ENCODE results near the gene THAP11.

THAP11 gene

GRCh38 chr16:67885976-67886375, 43.9 kb downstream of the THAP11 start:
- DNase-seq = no peak

GRCh38 chr16:67886387-67886786, 44.3 kb downstream of the THAP11 start:
- DNase-seq = peak; percentile 7

- DNase-seq = no peak
Measured at GRCh38 chr16:67888331-67888730, 46.2 kb downstream of the THAP11 start.

DNA sequence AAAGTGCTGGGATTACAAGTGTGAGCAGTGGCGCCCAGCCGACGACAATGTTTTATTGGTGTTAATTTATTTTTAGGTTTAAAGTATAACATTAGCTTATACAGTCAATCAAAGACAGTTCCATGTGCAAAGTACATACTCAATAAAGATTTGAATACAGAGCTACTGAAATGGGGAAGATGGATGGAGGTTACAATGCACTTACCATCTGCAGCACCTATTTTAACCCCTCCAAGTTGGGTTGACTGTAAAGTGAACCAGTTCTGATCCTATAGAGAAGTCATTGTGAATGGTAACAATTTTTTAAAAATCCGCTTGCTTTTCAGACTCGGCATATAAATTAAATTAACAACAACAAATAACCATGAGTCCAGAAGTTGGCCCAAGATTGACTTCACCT, 50.3 kb downstream of the THAP11 start:
- DNase-seq = peak; percentile 70

GRCh38 chr16:67892899-67893742, 51.0 kb downstream of the THAP11 start, which contains the start of gene PSKH1:
Gene PSKH1 (plus strand): TSS chr16:67893254. CDS start chr16:67908750, 15,496 bp downstream.
- DNase-seq = peak; percentile 98
